ENCODE data around the gene HLX.

Gene HLX

GRCh38 chr1:220920967-220921366 lies 41.7 kb downstream of the HLX start:
- Histone ChIP-seq H3K4me3 (no peak overlapping the region), H3K27ac (no peak overlapping the region)

GRCh38 chr1:220921498-220921897 lies 42.3 kb downstream of the HLX start:
- Histone ChIP-seq H3K4me3 (no peak overlapping the region), H3K27ac (no peak overlapping the region)

GRCh38 chr1:220921971-220922635 lies 42.9 kb downstream of the HLX start:
- H3K4me3 ChIP-seq = no peak overlapping the region
- no peak overlapping the region for H3K27ac ChIP-seq

GRCh38 chr1:220922951-220923350 lies 43.7 kb downstream of the HLX start:
- H3K27ac ChIP-seq = no peak overlapping the region
- H3K4me3 ChIP-seq = no peak overlapping the region

GRCh38 chr1:220924331-220924970 lies 45.2 kb downstream of the HLX start:
- Histone ChIP-seq H3K4me3 (no peak overlapping the region), H3K27ac (no peak overlapping the region)

- H3K27ac ChIP-seq = no peak overlapping the region
- H3K4me3 ChIP-seq = no peak overlapping the region
Observed at GRCh38 chr1:220925707-220926106, 46.5 kb downstream of the HLX start.

GRCh38 chr1:220926146-220926545 lies 46.9 kb downstream of the HLX start:
- Histone ChIP-seq H3K4me3 (no peak overlapping the region), H3K27ac (no peak overlapping the region)

GRCh38 chr1:220927442-220927841 lies 48.2 kb downstream of the HLX start:
- H3K27ac ChIP-seq = no peak overlapping the region
- H3K4me3 ChIP-seq = no peak overlapping the region

- Histone ChIP-seq H3K4me3 (no peak overlapping the region), H3K27ac (no peak overlapping the region)
Observed at GRCh38 chr1:220928320-220928719, 49.1 kb downstream of the HLX start.

- Histone ChIP-seq H3K4me3 (no peak overlapping the region), H3K27ac (no peak overlapping the region)
Observed at GRCh38 chr1:220928725-220929300, 49.6 kb downstream of the HLX start.

GRCh38 chr1:220929304-220929703 lies 50.1 kb downstream of the HLX start:
- H3K27ac ChIP-seq = no peak overlapping the region
- no peak overlapping the region for H3K4me3 ChIP-seq

All from skin epidermis (tissue), 12 donors.